OCI-LY3 (cell line): ENCODE measurements around the gene MICU1.

Source experiments
- H2AFZ ChIP-seq: fragments of 200-600, 300-600 bp; shearing (Covaris generic); 2 replicates; pipeline ENCODE4 v1.6.0; 2014; ENCODE audit warnings: antibody characterized with exemption, low read depth, low read length
- H3K27ac ChIP-seq: fragments of 200-600, 300-600 bp; sonication (generic); 2 replicates; pipeline ENCODE4 v1.5.1; 2014; ENCODE audit warnings: mild to moderate bottlenecking, low read length, moderate library complexity, mixed read lengths
- H3K27me3 ChIP-seq: fragments of 200-600, 300-600 bp; sonication (generic); 2 replicates; pipeline ENCODE4 v1.6.1; 2014; ENCODE audit warnings: low read depth, low read length, mixed read lengths
- H3K36me3 ChIP-seq: fragments of 200-600, 300-600 bp; sonication (generic); replicated peaks from 2 replicates; pipeline ENCODE3; 2014; ENCODE audit warnings: low read depth, low read length, mixed read lengths
- H3K4me1 ChIP-seq: fragments of 300-600, 200-600 bp; sonication (generic); 2 replicates; pipeline ENCODE4 v1.6.1; 2014; ENCODE audit warnings: low read length, mixed read lengths
- H3K4me2 ChIP-seq: fragments of 200-600, 300-600 bp; sonication (generic); 2 replicates; pipeline ENCODE4 v1.6.1; 2014; ENCODE audit warnings: low read length, mixed read lengths
- H3K4me3 ChIP-seq: fragments of 300-600, 200-600 bp; sonication (generic); 2 replicates; pipeline ENCODE4 v1.5.1; 2014; ENCODE audit warnings: antibody characterized with exemption, mild to moderate bottlenecking, low read length, moderate library complexity
- H3K79me2 ChIP-seq: fragments of 300-600, 200-600 bp; shearing (Covaris generic); 2 replicates; pipeline ENCODE4 v1.6.1; 2014; ENCODE audit warnings: mild to moderate bottlenecking, low read length, mixed read lengths
- H3K9ac ChIP-seq: fragments of 300-600, 200-600 bp; shearing (Covaris generic); 2 replicates; pipeline ENCODE4 v1.6.0; 2014; ENCODE audit warnings: mild to moderate bottlenecking, low read length, moderate library complexity
- H3K9me3 ChIP-seq: fragments of 200-600, 300-600 bp; shearing (Covaris generic); 2 replicates; pipeline ENCODE4 v1.6.1; 2014; ENCODE audit warnings: low read length, mixed read lengths; ENCODE audit not compliant: insufficient read depth
- H4K20me1 ChIP-seq: fragments of 200-600, 300-600 bp; sonication (generic); 2 replicates; pipeline ENCODE4 v1.6.1; 2016; ENCODE audit warnings: low read length, mixed read lengths; ENCODE audit not compliant: insufficient read depth
- EZH2phosphoT487 ChIP-seq: fragments of 200-600 bp; shearing (Covaris generic); IDR thresholded peaks from 2 replicates; pipeline ENCODE4 v1.6.1; 2018; ENCODE audit warnings: antibody characterized with exemption, mixed run types, low read depth
- TF ChIP-seq, protein P1 (sequence below): fragments of 200-600, 300-600 bp; sonication (generic); IDR thresholded peaks from 2 replicates; pipeline ENCODE4 v1.5.1; 2014; ENCODE audit warnings: antibody characterized with exemption, low read length, low read depth

Gene MICU1

DNA sequence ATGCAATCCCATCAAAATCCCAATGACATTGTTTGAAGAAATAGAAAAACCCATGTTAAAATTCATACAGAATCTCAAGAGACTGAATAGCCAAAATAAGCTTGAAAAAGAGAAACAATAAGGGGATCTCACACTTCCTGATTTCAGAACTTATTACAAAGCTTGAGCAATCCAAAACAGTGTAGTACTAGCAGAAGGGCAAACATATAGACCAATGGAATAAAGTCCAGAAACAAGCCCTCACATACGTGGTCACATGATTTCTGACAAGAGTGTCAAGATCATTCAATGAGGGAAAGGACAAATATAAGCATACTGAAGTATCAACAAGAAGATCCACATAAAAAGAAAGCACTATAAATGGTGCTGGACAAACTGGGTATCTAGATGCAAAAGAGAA, 31.9 kb downstream of the MICU1 start:
- H3K79me2 ChIP-seq, result no peaks in the 10 kb centered on the region
- H3K4me2 ChIP-seq, result no peak overlapping the region
- peaks cover 8% of the 10 kb centered on the region; the same call in 1 of the 2 replicates for H4K20me1 ChIP-seq
- H2AFZ ChIP-seq, result no peak overlapping the region
- H3K27me3 ChIP-seq, result no peaks in the 10 kb centered on the region
- H3K9ac ChIP-seq, result no peak overlapping the region
- no peak overlapping the region for H3K4me3 ChIP-seq
- H3K36me3 ChIP-seq, result no peaks in the 10 kb centered on the region
- TF ChIP-seq, protein P1, sequence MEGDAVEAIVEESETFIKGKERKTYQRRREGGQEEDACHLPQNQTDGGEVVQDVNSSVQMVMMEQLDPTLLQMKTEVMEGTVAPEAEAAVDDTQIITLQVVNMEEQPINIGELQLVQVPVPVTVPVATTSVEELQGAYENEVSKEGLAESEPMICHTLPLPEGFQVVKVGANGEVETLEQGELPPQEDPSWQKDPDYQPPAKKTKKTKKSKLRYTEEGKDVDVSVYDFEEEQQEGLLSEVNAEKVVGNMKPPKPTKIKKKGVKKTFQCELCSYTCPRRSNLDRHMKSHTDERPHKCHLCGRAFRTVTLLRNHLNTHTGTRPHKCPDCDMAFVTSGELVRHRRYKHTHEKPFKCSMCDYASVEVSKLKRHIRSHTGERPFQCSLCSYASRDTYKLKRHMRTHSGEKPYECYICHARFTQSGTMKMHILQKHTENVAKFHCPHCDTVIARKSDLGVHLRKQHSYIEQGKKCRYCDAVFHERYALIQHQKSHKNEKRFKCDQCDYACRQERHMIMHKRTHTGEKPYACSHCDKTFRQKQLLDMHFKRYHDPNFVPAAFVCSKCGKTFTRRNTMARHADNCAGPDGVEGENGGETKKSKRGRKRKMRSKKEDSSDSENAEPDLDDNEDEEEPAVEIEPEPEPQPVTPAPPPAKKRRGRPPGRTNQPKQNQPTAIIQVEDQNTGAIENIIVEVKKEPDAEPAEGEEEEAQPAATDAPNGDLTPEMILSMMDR, result no peak
- TF ChIP-seq EZH2phosphoT487, result no peak
- no peak overlapping the region for H3K27ac ChIP-seq
- peaks cover 22% of the 10 kb centered on the region for H3K4me1 ChIP-seq
- H3K9me3 ChIP-seq, result no peaks in the 10 kb centered on the region

DNA sequence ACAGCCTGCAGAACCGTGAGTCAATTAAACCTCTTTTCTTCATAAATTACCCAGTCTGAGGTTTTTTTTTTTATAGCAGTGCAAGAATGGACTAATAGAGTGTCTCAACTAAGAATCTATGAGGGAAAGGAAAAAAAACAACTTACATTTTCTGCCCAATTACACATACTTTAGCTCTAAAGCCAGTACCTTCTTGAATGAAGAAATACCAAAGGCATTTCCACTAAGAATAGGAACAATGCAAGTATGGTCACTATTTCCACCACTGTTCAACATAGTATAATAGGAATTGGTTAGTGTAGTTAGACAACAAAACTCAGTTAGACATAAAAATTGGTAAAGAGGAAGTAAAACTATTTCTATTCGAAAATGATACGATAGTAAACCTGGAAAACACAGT, 37.6 kb downstream of the MICU1 start:
- Histone ChIP-seq H3K9ac (no peak overlapping the region), H3K4me2 (no peak overlapping the region; the same call in 1 of the 2 replicates), H2AFZ (no peak overlapping the region), H3K27ac (no peak overlapping the region), H3K9me3 (no peaks in the 10 kb centered on the region), H3K36me3 (no peaks in the 10 kb centered on the region), H4K20me1 (no peaks in the 10 kb centered on the region), H3K4me3 (no peak overlapping the region), H3K27me3 (no peaks in the 10 kb centered on the region), H3K4me1 (peaks cover 11% of the 10 kb centered on the region), H3K79me2 (no peaks in the 10 kb centered on the region)
- no peak for TF ChIP-seq EZH2phosphoT487
- TF ChIP-seq, protein P1, result no peak

- H3K27ac ChIP-seq, result no peak overlapping the region
- no peak overlapping the region for H3K9ac ChIP-seq
- H3K4me3 ChIP-seq, result no peak overlapping the region
- no peaks in the 10 kb centered on the region for H3K27me3 ChIP-seq
- TF ChIP-seq EZH2phosphoT487, result no peak
- TF ChIP-seq, protein P1, result no peak
- no peaks in the 10 kb centered on the region for H3K79me2 ChIP-seq
- H3K4me2 ChIP-seq, result no peak overlapping the region
- H3K36me3 ChIP-seq, result no peaks in the 10 kb centered on the region
- no peak overlapping the region for H2AFZ ChIP-seq
- no peaks in the 10 kb centered on the region for H3K9me3 ChIP-seq
- no peaks in the 10 kb centered on the region for H4K20me1 ChIP-seq
- peaks cover 11% of the 10 kb centered on the region for H3K4me1 ChIP-seq
Observed at GRCh38 chr10:72587568-72587967, 38.3 kb downstream of the MICU1 start.

GRCh38 chr10:72574636-72575035, 51.2 kb downstream of the MICU1 start:
- Histone ChIP-seq H3K27me3 (no peaks in the 10 kb centered on the region), H3K27ac (no peak overlapping the region), H3K9ac (no peak overlapping the region), H3K9me3 (no peaks in the 10 kb centered on the region), H3K36me3 (no peaks in the 10 kb centered on the region), H3K4me1 (no peaks in the 10 kb centered on the region), H3K79me2 (no peaks in the 10 kb centered on the region), H4K20me1 (no peaks in the 10 kb centered on the region), H3K4me3 (no peak overlapping the region), H3K4me2 (no peak overlapping the region), H2AFZ (no peak overlapping the region)
- TF ChIP-seq, protein P1, result no peak
- no peak for TF ChIP-seq EZH2phosphoT487
